CD4-positive, alpha-beta T cell (primary cell): ENCODE data around the gene EXO5. TPM values are rescaled to one million over a fixed set of nuclear protein-coding genes. Genes with fewer than 3 reads are reported as not detected.
A peak's percentile ranks its signal among the peaks of the same experiment; 100 is the strongest.

ENCODE experiments used
- ATAC-seq: fragments of 200-7000 bp; cut with Tn5 transposase; one replicate; pipeline ENCODE4 v1.10.0; 2022; ENCODE audit warnings: mild to moderate bottlenecking; ENCODE audit not compliant: poor library complexity
- CTCF ChIA-PET: fragments of 350-600 bp; sonication (Branson Sonifier 250); formaldehyde crosslinking; loops from one replicate; lab custom pipeline; 2021; ENCODE audit warnings: antibody characterized with exemption, inconsistent platforms; lab: Charles Lee
- POLR2A ChIA-PET: fragments of 350-600 bp; sonication (Branson Sonifier 250); formaldehyde crosslinking; loops from one replicate; lab custom pipeline; 2021; ENCODE audit warnings: antibody characterized with exemption, inconsistent platforms; lab: Charles Lee
- DNase-seq, 14 experiments: peaks; one replicate each; pipeline ENCODE4 v3.0.0-alpha.2; 2013 to 2020; ENCODE audit warnings: mixed read lengths in 2 of 14
- H3K27ac ChIP-seq, 2 donors: one replicate each; pipeline versions ENCODE4 v1.5.1 to v1.7.0; 2013; ENCODE audit warnings: low read length in 2 of 2, low read depth in 1 of 2, mild to moderate bottlenecking in 1 of 2
- H3K27me3 ChIP-seq, 2 experiments: 1 replicate in 1 of 2; 2 replicates in 1 of 2; pipeline versions ENCODE4 v1.6.1 to v1.7.0; 2013; ENCODE audit warnings: low read length in 2 of 2, control low read depth in 1 of 2, mild to moderate bottlenecking in 1 of 2, moderate library complexity in 1 of 2; ENCODE audit not compliant: insufficient read depth in 2 of 2, control insufficient read depth in 1 of 2
- H3K36me3 ChIP-seq: one replicate; pipeline ENCODE4 v1.6.1; 2013; ENCODE audit warnings: low read length, control low read depth; ENCODE audit not compliant: insufficient read depth
- H3K4me1 ChIP-seq: one replicate; pipeline ENCODE4 v1.6.1; 2013; ENCODE audit warnings: low read length, control low read depth; ENCODE audit not compliant: insufficient read depth
- H3K4me3 ChIP-seq: one replicate; pipeline ENCODE4 v1.5.1; 2013; ENCODE audit warnings: mild to moderate bottlenecking, low read length, moderate library complexity
- H3K9me3 ChIP-seq, 2 experiments: 1 replicate in 1 of 2; 2 replicates in 1 of 2; pipeline versions ENCODE4 v1.6.1 to v1.7.0; 2013; ENCODE audit warnings: low read length in 2 of 2, mild to moderate bottlenecking in 2 of 2, control low read depth in 1 of 2, moderate library complexity in 1 of 2; ENCODE audit not compliant: control insufficient read depth in 1 of 2, insufficient read depth in 1 of 2
- H3K27ac Mint-ChIP-seq: one replicate; pipeline ENCODE4 v1.8.0; 2020; ENCODE audit warnings: mixed read lengths
- H3K27me3 Mint-ChIP-seq: one replicate; pipeline ENCODE4 v1.8.0; 2021; ENCODE audit warnings: mixed read lengths
- H3K36me3 Mint-ChIP-seq: one replicate; pipeline ENCODE4 v1.8.0; 2021; ENCODE audit warnings: low read depth, mixed read lengths
- H3K4me1 Mint-ChIP-seq: one replicate; pipeline ENCODE4 v1.8.0; 2021; ENCODE audit warnings: low read depth, mixed read lengths
- H3K4me3 Mint-ChIP-seq: one replicate; pipeline ENCODE4 v1.8.0; 2020; ENCODE audit warnings: mild to moderate bottlenecking, mixed read lengths
- H3K9me3 Mint-ChIP-seq: one replicate; pipeline ENCODE4 v1.8.0; 2020; ENCODE audit warnings: mixed read lengths
- CTCF ChIP-seq: fragments of 200-600 bp; IDR thresholded peaks from one replicate; pipeline ENCODE4 v1.8.0; 2022; ENCODE audit warnings: antibody characterized with exemption, mild to moderate bottlenecking
- intact Hi-C, 2 experiments: fragments of 100-400 bp; cut with DNase I in 1 of 2; cut with micrococcal nuclease in 1 of 2; formaldehyde crosslinking; loops; one replicate each; pipeline versions ENCODE4 v1.15.1 to v1.9.0; 2023 to 2025; cut with DNase I, micrococcal nuclease
- polyA plus RNA-seq, 2 donors: library from polyadenylated mRNA; unstranded; fragments of 120-200 nt; gene quantifications; one replicate each; pipeline ENCODE4 v1.2.1, GENCODE V29; 2013
- total RNA-seq, 174 experiments: library from RNA in 2 of 174; stranded (reverse) in 2 of 174; gene quantifications; one replicate each; pipeline ENCODE4 v1.2.3 and lab custom pipeline; 2021 to 2026

The EXO5 gene
- total RNA-seq (1 to 10 TPM; 4.5 to 4.9 TPM), total RNA-seq (lab: John Stamatoyannopoulos, UW) (5.2 to 25.5 (median 14.5) reads per million in 172 experiments)
- polyA plus RNA-seq (2013, experiment 1 of 2) = 10.3 TPM
- 8.5 TPM for polyA plus RNA-seq (2013, experiment 2 of 2)

- Mint-ChIP-seq H3K27ac (peak within 1 kb of the TSS; percentile 50), H3K4me1 (peaks cover 15% of the 10 kb centered on the region), H3K9me3 (peaks cover 5% of the 10 kb centered on the region), H3K36me3 (peaks cover 76% of the 10 kb centered on the region), H3K4me3 (peak within 1 kb of the TSS; percentile 88), H3K27me3 (no peaks in the 10 kb centered on the region)
- POLR2A ChIA-PET = interaction anchor here (0.6 to 1.7 kb wide), 7 partner anchors 23 to 663 kb away, joined by 3 to 13 read pairs (median 5); partner anchors contain the start of genes CITED4, NFYC, ZFP69B and ZNF684
- intact Hi-C loops = loop anchor here in 1 of 2 experiments (2.0 to 5.0 kb wide), 2 partner anchors 22 to 56 kb away; partner anchors contain the start of genes ZFP69B and ZNF684
- CTCF ChIA-PET = interaction anchor here (0.6 to 1.7 kb wide), 3 partner anchors 12 to 274 kb away, joined by 3 to 10 read pairs (median 4); partner anchors contain the start of gene ZNF684
- Histone ChIP-seq H3K27me3 (no peaks in the 10 kb centered on the region), H3K9me3 (peaks cover 17 to 35% of the 10 kb centered on the region in 2 experiments), H3K36me3 (no peaks in the 10 kb centered on the region), H3K4me3 (peak within 1 kb of the TSS; percentile 97), H3K4me1 (peaks cover 17% of the 10 kb centered on the region), H3K27ac (peak within 1 kb of the TSS; percentile 5 to 35)
- TF ChIP-seq CTCF = no peak
- DNase-seq (peak; percentile 53 to 87 (median 77)), ATAC-seq (peak; percentile 98)
Observed at GRCh38 chr1:40508375-40509341, at the start of gene EXO5. Gene EXO5, plus strand, starts transcription at chr1:40508767. Its CDS starts 5,778 bp downstream, at chr1:40514545.

GRCh38 chr1:40462956-40463590 lies 45.5 kb upstream of the EXO5 start:
- Mint-ChIP-seq H3K27me3 (no peaks in the 10 kb centered on the region), H3K9me3 (peaks cover 25% of the 10 kb centered on the region), H3K4me1 (no peaks in the 10 kb centered on the region), H3K4me3 (no peak overlapping the region), H3K36me3 (peaks cover 84% of the 10 kb centered on the region), H3K27ac (no peak overlapping the region)
- H3K36me3 ChIP-seq = peaks cover 11% of the 10 kb centered on the region
- CTCF ChIA-PET = no interaction called here
- no peak overlapping the region for H3K4me3 ChIP-seq
- ATAC-seq (no peak), DNase-seq (no peak)
- POLR2A ChIA-PET = no interaction called here
- H3K4me1 ChIP-seq = no peaks in the 10 kb centered on the region
- H3K27me3 ChIP-seq = no peaks in the 10 kb centered on the region
- no peak for TF ChIP-seq CTCF
- H3K27ac ChIP-seq = no peak overlapping the region
- intact Hi-C loops = no loop called here
- peaks cover 49 to 92% of the 10 kb centered on the region in 2 experiments for H3K9me3 ChIP-seq

GRCh38 chr1:40469327-40469726 lies 39.2 kb upstream of the EXO5 start:
- no peak overlapping the region for H3K27ac Mint-ChIP-seq
- Histone ChIP-seq H3K4me1 (no peaks in the 10 kb centered on the region), H3K4me3 (no peak overlapping the region), H3K9me3 (peaks cover 33 to 92% of the 10 kb centered on the region in 2 experiments), H3K27ac (no peak overlapping the region), H3K36me3 (no peaks in the 10 kb centered on the region), H3K27me3 (no peaks in the 10 kb centered on the region)
- ChIA-PET POLR2A (no interaction called here), CTCF (no interaction called here)
- peaks cover 35% of the 10 kb centered on the region for H3K9me3 Mint-ChIP-seq
- no peak for TF ChIP-seq CTCF
- H3K4me1 Mint-ChIP-seq = no peaks in the 10 kb centered on the region
- no peaks in the 10 kb centered on the region for H3K27me3 Mint-ChIP-seq
- intact Hi-C loops = no loop called here
- peaks cover 74% of the 10 kb centered on the region for H3K36me3 Mint-ChIP-seq
- no peak for ATAC-seq
- DNase-seq = no peak
- H3K4me3 Mint-ChIP-seq = no peak overlapping the region
